Thyroid gland (tissue), 4 donors: ENCODE measurements around the gene PADI2.

Source experiments
- POLR2A ChIP-seq, 2 donors: fragments of 450-650 bp; IDR thresholded peaks; one replicate each; pipeline ENCODE4 v1.6.1; 2017; ENCODE audit warnings: antibody characterized with exemption in 2 of 2, mild to moderate bottlenecking in 2 of 2, moderate library complexity in 1 of 2
- TF ChIP-seq, protein P1 (sequence below), 6 experiments: fragments of 200-600 bp in 3 of 6; fragments of 450-650 bp in 3 of 6; sonication (generic) in 3 of 6; IDR thresholded peaks; one replicate each; pipeline ENCODE4 v1.5.1; 2016 to 2019; ENCODE audit warnings: antibody characterized with exemption in 6 of 6, mild to moderate bottlenecking in 2 of 6, inconsistent platforms in 1 of 6, moderate library complexity in 1 of 6

DNA sequence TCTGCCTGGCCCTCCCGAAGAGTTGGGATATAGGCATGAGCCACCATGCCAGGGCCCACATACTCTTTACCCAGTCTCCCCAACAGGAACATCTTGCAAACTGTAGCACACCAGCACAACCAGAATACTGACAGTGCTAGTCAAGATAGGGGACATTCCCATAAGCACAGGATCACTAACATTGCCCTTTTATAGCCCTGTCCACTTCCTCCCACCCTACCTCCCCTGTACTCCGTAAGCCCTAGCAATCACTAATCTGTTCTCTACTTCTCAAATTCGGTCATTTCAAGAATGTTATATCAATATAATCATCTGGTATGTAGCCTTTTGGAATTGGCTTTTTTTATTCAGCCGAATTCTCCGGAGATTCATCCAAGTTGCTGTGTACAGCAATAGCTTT is 71.3 kb downstream of the PADI2 start:
- TF ChIP-seq, protein P1, sequence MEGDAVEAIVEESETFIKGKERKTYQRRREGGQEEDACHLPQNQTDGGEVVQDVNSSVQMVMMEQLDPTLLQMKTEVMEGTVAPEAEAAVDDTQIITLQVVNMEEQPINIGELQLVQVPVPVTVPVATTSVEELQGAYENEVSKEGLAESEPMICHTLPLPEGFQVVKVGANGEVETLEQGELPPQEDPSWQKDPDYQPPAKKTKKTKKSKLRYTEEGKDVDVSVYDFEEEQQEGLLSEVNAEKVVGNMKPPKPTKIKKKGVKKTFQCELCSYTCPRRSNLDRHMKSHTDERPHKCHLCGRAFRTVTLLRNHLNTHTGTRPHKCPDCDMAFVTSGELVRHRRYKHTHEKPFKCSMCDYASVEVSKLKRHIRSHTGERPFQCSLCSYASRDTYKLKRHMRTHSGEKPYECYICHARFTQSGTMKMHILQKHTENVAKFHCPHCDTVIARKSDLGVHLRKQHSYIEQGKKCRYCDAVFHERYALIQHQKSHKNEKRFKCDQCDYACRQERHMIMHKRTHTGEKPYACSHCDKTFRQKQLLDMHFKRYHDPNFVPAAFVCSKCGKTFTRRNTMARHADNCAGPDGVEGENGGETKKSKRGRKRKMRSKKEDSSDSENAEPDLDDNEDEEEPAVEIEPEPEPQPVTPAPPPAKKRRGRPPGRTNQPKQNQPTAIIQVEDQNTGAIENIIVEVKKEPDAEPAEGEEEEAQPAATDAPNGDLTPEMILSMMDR (IDR thresholded peaks at IDR 0.05), result no peak
- no peak for TF ChIP-seq POLR2A (IDR thresholded peaks at IDR 0.05)
